Glutamatergic neuron (in vitro differentiated cells): ENCODE measurements around the gene OR5A2. TPM values are rescaled to one million over a fixed set of nuclear protein-coding genes. Genes with fewer than 3 reads are reported as not detected.

Experiments used
- DNase-seq: peaks from one replicate; pipeline ENCODE4 v3.0.0; 2022
- H3K27ac Mint-ChIP-seq: one replicate; pipeline ENCODE4 v1.8.0; 2020; ENCODE audit warnings: mild to moderate bottlenecking, mixed read lengths, inconsistent platforms; ENCODE audit not compliant: unreplicated experiment
- H3K27me3 Mint-ChIP-seq: one replicate; pipeline ENCODE4 v1.8.0; 2020; ENCODE audit warnings: mild to moderate bottlenecking, moderate library complexity, mixed read lengths, inconsistent platforms; ENCODE audit not compliant: unreplicated experiment
- H3K36me3 Mint-ChIP-seq: one replicate; pipeline ENCODE4 v1.8.0; 2020; ENCODE audit warnings: mild to moderate bottlenecking, mixed read lengths, inconsistent platforms; ENCODE audit not compliant: unreplicated experiment
- H3K4me1 Mint-ChIP-seq: one replicate; pipeline ENCODE4 v1.8.0; 2020; ENCODE audit warnings: mild to moderate bottlenecking, low read depth, mixed read lengths, inconsistent platforms; ENCODE audit not compliant: unreplicated experiment
- H3K4me3 Mint-ChIP-seq: one replicate; pipeline ENCODE4 v1.8.0; 2020; ENCODE audit warnings: mild to moderate bottlenecking, mixed read lengths, inconsistent platforms; ENCODE audit not compliant: unreplicated experiment
- H3K9me3 Mint-ChIP-seq: one replicate; pipeline ENCODE4 v1.8.0; 2020; ENCODE audit warnings: mild to moderate bottlenecking, moderate library complexity, mixed read lengths, inconsistent platforms; ENCODE audit not compliant: unreplicated experiment
- CTCF ChIP-seq: fragments of 200-600 bp; sonication (generic); IDR thresholded peaks from one replicate; pipeline ENCODE4 v1.5.0; 2021; ENCODE audit not compliant: partially characterized antibody, unreplicated experiment
- long read RNA-seq: library from polyadenylated mRNA; unstranded; transcript quantifications from one replicate; pipeline ENCODE4 v2.0.0, GENCODE V29; 2020; ENCODE audit not compliant: unreplicated experiment
- total RNA-seq: library from RNA; stranded (reverse); fragmentation: NEBNext Ultra II Directional; extraction: Animal tissue kit (Norgen Biotek cat#: 25700); gene quantifications from one replicate; pipeline ENCODE4 v1.2.1, GENCODE V29; 2021; ENCODE audit not compliant: unreplicated experiment

The OR5A2 gene
- total RNA-seq, result not detected
- long read RNA-seq, result 0 reads

- H3K36me3 Mint-ChIP-seq, result no peaks in the 10 kb centered on the region
- H3K4me1 Mint-ChIP-seq, result peaks cover 18% of the 10 kb centered on the region
- peak; percentile 34 for DNase-seq
- H3K27me3 Mint-ChIP-seq, result no peaks in the 10 kb centered on the region
- no peak for TF ChIP-seq CTCF
- peak within 1 kb of the TSS; percentile 66 for H3K4me3 Mint-ChIP-seq
- H3K9me3 Mint-ChIP-seq, result peaks cover 8% of the 10 kb centered on the region
- peak within 1 kb of the TSS; percentile 85 for H3K27ac Mint-ChIP-seq
Measured at GRCh38 chr11:59426361-59427067, at the start of gene OR5A2. Gene OR5A2 (minus strand): TSS chr11:59426413. CDS start chr11:59422953, 3,460 bp downstream.

GRCh38 chr11:59475176-59475575, 49.0 kb upstream of the OR5A2 start:
- no peak for TF ChIP-seq CTCF
- H3K4me3 Mint-ChIP-seq, result no peak overlapping the region
- H3K9me3 Mint-ChIP-seq, result no peaks in the 10 kb centered on the region
- H3K27ac Mint-ChIP-seq, result no peak overlapping the region
- H3K27me3 Mint-ChIP-seq, result peaks cover 2% of the 10 kb centered on the region
- no peak for DNase-seq
- H3K36me3 Mint-ChIP-seq, result no peaks in the 10 kb centered on the region
- H3K4me1 Mint-ChIP-seq, result no peaks in the 10 kb centered on the region

GRCh38 chr11:59473015-59473414, 46.8 kb upstream of the OR5A2 start, which contains the start of gene OR4D10:
Gene OR4D10 (plus strand): TSS chr11:59473315. CDS start chr11:59477430, 4,115 bp downstream.
- no peak for TF ChIP-seq CTCF
- peaks cover 2% of the 10 kb centered on the region for H3K9me3 Mint-ChIP-seq
- H3K27me3 Mint-ChIP-seq, result peaks cover 1% of the 10 kb centered on the region
- H3K4me3 Mint-ChIP-seq, result no peak within 1 kb of the TSS
- DNase-seq, result no peak
- no peak within 1 kb of the TSS for H3K27ac Mint-ChIP-seq
- no peaks in the 10 kb centered on the region for H3K4me1 Mint-ChIP-seq
- no peaks in the 10 kb centered on the region for H3K36me3 Mint-ChIP-seq

- Mint-ChIP-seq H3K9me3 (peaks cover 1% of the 10 kb centered on the region), H3K27me3 (peaks cover 5% of the 10 kb centered on the region), H3K27ac (no peak overlapping the region), H3K4me1 (no peaks in the 10 kb centered on the region), H3K4me3 (no peak overlapping the region), H3K36me3 (no peaks in the 10 kb centered on the region)
- no peak for DNase-seq
- TF ChIP-seq CTCF, result no peak
Measured at GRCh38 chr11:59463190-59463641, 37.0 kb upstream of the OR5A2 start.

- no peak overlapping the region for H3K4me3 Mint-ChIP-seq
- no peaks in the 10 kb centered on the region for H3K9me3 Mint-ChIP-seq
- no peak for DNase-seq
- TF ChIP-seq CTCF, result no peak
- H3K4me1 Mint-ChIP-seq, result no peaks in the 10 kb centered on the region
- H3K36me3 Mint-ChIP-seq, result no peaks in the 10 kb centered on the region
- H3K27ac Mint-ChIP-seq, result no peak overlapping the region
- H3K27me3 Mint-ChIP-seq, result peaks cover 5% of the 10 kb centered on the region
Measured at GRCh38 chr11:59459916-59460315, 33.7 kb upstream of the OR5A2 start.
